RKO (cell line): ENCODE results near the gene SCAMP2.
"Not testable (repeated sequence)": the region's sequence is repeated elsewhere in the genome, so short reads cannot be mapped to it uniquely, and the experiment has no call there.

Experiments used
- DNase-seq: peaks from one replicate; pipeline ENCODE4 v3.0.0-alpha.2; 2016; ENCODE audit warnings: low spot score

Gene SCAMP2

GRCh38 chr15:74873036-74873755, at the start of gene SCAMP2:
SCAMP2 (minus strand) TSS chr15:74873365; CDS start chr15:74873255, 110 bp downstream.
- peak; percentile 91 for DNase-seq

- DNase-seq: no peak
These were observed 47.3 kb upstream of the SCAMP2 start for GRCh38 chr15:74920456-74920855.

DNA sequence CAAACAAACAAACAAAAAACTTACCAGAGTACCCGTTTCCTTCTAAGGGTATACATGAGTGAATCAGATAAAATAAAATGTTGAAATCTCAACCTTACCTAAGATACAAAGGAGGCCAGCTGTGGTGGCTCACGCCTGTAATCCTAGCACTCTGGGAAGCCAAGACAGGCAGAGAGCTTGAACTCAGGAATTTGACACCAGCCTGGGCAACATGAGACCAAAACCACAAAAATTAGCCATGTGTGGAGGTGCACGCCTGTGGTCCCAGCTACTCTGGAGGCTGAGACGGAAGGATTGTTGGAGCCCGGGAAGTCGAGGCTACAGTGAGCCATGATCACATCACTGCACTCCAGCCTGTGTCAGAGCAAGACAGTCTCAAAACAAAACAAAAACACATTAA, 44.5 kb upstream of the SCAMP2 start:
- no peak for DNase-seq

GRCh38 chr15:74913799-74914198, 40.6 kb upstream of the SCAMP2 start:
- not testable (repeated sequence) for DNase-seq

DNA sequence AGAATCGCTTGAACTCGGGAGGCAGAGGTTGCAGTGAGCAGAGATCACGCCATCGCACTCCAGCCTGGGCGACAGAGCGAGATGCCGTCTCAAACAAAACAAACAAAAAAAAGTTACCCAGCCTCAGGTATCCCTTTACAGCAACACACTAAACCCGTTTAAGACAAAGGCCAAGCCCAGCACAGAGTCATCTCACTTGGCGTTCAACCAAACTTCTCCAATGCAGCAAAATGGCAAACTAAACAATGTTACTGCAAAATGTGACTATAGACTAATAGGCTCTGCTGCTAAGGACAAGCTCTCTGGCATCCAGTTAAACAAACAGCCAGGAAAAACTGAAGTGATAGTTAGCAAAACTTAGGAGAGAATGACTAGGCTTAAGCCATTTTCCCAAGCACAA, 39.9 kb upstream of the SCAMP2 start:
- no peak for DNase-seq

DNA sequence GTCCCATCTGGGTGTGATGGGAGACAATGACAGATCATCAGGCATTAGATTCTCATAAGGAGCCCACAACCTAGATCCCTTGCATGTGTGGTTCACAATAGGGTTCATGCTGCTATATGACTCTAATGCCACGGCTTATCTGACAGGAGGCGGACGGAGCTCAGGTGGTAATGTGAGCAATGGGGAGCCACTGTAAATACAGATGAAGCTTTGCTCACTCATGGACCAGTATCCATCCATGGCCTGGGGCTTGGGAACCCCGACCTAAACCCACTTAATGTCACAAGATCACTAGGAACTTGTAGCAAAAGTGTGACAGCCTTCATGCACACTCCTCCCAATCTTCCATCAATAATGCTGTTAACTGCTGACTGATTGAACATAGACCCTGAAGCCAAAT, 35.5 kb upstream of the SCAMP2 start:
- no peak for DNase-seq

DNA sequence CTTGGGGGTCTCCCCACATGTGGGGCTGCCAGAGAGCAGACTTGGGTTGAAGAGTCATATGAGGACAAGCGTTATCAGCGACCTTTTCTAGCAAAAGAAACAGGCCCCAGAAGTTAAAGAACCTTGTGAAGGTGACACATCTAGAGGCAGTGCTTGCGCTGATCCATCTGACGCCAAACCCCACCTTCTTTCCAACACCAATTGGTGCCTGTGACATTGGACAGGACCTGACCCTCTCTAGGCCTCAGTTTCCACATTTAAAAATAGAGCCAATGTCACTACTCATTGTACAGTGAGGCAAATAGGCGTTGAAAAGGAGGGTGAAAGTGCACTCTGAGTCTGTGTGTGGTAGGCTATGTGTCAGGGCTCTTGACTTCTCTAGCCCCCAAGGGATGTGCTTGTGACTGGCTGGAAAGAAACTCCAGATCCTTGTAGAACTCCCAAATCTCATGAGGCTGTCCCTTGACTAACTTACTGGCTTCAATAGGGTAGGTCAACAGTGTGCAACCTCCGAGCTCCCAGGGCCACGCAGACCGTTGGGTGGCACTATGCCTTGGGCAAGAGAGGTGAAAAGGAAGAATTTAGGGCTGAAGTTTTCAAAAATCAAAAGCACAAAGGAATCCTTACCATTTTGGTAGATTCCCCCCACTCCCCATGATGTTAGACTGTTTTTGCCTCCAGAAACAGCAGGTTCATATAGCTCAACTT, 34.2 kb upstream of the SCAMP2 start:
- peak; percentile 30 for DNase-seq

- DNase-seq: peak; percentile 90
These were observed 33.4 kb upstream of the SCAMP2 start, which contains the start of gene FAM219B for GRCh38 chr15:74906450-74907162. FAM219B (minus strand) TSS chr15:74906851; CDS start chr15:74906800, 51 bp downstream.

DNA sequence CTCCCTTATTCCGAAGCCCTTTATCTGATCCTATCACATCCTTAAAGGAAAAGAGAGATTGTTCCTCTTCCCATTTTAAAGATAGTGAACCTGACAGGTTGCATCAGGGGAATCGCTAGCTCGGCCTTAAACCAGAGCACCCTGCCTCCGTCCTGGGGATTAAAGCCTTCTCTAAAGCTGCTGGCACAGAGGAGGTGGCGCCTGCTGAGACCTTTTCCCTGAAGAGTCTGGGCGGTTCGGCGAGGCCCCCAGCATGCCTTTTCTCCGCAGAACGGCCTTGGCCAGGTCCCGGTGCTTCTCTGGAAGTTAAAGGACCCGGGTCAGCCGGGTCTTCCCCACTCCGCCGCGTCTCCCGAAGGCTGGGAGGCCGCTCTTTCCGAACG, 32.9 kb upstream of the SCAMP2 start:
- peak; percentile 32 for DNase-seq

DNA sequence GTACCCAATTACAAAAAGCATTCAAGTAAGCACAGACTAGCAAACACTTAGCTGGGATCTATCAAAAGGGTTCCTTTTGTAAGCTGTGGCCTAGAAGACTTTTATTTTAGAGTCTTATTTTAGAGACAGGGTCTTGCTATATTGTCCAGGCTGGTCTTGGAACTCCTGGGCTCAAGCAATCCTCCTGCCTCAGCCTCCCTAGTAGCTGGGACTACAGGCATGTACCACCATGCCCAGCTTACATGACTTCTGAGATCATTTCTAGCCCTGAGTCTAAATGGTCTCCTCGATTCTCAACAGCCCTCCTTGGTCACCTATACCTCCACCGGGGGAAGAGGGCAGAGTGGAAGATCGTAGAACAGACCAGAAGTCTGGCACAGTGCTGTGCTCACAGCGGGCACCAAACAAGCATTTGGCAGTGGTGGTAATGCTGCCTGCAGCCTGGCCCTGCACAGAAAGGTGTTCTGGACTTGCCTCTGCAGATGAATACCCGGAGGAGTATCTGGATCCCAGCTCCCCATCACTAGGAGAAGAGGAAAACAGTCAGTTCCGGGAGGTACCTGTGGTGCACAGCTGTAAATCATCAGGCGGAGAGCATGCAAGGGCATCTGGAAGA, 31.1 kb upstream of the SCAMP2 start:
- no peak for DNase-seq

GRCh38 chr15:74903676-74904075, 30.5 kb upstream of the SCAMP2 start:
- no peak for DNase-seq

- DNase-seq: no peak
These were observed 29.3 kb upstream of the SCAMP2 start for GRCh38 chr15:74902295-74903075.

DNA sequence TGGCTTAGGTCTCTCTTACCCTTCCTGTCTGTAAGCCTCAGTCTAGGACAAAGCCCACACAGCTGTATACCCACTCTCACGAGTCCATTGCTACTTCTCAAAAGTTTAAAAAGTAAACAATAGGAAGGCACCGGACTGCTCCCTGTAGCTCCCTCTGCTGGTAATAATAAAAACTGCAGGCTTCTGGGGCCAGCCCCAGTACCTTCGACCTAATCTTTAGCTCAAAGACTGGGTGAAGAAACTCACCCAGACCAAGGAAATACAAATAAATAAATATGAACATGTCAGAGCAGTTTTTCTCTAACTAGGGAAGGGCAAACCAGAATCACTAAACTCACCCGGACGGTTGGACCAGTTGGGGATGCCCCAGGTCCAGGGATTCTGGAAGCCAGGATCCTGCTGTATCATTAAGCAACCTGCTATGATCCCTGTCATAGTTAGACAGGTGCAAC, 28.5 kb upstream of the SCAMP2 start:
- DNase-seq: peak; percentile 76

DNA sequence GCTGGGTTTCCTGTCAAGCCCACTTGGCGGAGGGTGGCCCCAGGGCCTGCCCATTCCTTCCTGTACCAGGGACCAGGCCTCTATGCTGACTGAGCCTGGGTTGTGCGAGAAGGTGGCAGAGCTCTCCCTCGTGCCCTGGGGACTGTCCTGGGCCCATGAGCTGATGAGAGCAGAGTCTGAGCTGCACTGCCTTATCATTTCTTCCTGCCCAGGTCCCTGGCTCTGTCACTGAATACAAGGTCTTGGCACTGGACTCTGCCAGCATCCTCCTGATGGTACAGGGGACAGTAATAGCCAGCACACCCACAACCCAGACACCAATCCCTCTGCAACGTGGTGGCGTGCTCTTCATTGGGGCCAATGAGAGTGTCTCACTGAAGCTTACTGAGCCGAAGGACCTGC, 24.1 kb upstream of the SCAMP2 start:
- no peak for DNase-seq

GRCh38 chr15:74896316-74896715, 23.2 kb upstream of the SCAMP2 start:
- DNase-seq: no peak

- no peak for DNase-seq
These were observed 22.7 kb upstream of the SCAMP2 start for GRCh38 chr15:74895830-74896229.

DNA sequence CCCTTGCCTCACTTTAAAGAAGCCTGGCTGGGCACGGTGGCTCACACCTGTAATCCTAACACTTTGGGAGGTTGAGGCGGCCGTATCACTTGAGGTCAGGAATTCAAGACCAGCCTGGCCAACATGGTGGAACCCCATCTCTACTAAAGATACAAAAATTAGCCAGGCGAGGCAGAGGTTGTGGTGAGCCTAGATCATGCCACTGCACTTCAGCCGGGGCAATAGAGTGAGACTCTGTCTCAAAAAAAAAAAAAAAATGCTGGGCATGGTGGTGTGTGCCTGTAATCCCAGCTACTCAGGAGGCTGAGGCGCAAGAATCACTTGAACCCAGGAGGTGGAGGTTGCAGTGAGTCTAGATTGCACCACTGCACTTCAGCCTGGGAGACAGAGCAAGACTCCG, 21.2 kb upstream of the SCAMP2 start:
- DNase-seq: not testable (repeated sequence)

DNA sequence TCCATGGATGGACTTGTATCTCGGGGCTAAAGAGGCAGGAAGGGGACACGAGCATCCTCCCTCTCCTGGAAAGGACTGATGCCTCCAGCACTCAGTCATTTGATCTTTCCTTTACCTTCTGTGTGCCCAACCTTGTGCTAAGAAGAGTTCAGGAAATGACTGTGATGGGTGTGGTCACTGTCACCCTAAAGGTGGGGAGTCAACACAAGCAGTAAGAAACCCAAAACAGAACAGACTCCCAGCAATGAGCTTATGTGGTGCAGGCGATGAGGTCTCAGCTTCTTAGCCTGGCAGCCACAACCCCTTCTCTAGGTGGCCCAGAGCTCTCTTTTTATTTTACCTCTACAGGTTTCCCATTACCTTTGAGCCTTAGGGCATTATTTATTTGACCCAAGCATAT, 20.5 kb upstream of the SCAMP2 start:
- no peak for DNase-seq

GRCh38 chr15:74892931-74893330, 19.8 kb upstream of the SCAMP2 start:
- DNase-seq: no peak

DNA sequence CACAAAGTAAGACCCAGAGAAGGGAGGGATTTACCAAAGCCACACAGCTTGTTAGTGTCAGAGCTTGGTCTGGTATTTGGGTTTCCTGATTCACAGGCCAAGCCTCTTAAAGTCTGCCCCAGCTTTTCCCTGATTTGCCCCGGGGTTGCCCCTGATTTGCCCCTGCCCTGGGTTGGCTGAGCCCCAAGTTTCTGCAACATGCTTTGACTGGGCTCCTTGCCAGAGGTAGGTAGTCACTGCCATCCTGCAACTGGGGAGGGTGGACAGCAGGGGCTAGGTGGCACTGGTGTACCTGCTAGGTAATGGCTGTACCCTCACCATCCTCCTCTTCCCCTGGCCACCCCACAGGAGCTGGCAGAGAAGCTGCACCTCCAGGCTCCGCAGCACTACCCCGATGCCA, 19.1 kb upstream of the SCAMP2 start:
- DNase-seq: no peak

DNA sequence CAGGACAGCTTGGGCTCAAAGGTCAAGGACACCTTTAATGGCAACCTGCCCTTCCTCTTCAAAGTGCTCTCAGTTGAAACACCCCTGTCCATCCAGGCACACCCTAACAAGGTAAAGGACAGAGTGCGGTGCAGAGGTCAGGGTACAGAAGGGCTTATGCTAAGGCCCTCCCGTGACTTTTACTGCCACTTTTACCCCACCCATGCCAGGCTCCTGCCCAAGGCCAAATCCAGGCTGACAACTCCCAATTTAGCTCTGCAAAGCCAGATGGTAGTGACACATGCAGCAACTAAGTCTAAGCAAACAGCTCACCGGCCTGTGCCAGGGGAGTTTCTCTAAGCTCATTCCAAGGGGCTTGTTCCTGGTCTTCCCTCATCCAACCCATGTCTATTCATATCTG, 18.3 kb upstream of the SCAMP2 start:
- no peak for DNase-seq

DNA sequence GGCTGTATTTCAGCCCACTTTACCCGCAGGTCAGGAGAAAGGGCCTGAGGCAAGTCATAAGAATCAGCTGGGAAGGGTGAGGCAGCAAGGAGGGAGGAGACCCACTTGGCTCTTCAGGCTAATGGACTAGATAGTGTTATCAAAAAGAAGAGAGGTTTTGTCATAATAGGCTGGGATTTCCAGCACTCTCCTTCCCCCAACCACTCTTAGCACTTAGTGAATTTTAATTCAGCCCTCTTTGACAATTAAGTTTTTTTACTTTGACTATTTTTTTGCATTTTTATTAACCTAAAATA, 17.4 kb upstream of the SCAMP2 start:
- no peak for DNase-seq
